GM23338 (cell line): Measurements from ENCODE around the gene RELB.

Experiments
- CREB1 ChIP-seq: fragments of 250-450 bp; sonication (Bioruptor Pico); IDR thresholded peaks from 2 replicates; pipeline ENCODE4 v1.5.0; 2020; ENCODE audit warnings: low read depth, mild to moderate bottlenecking, moderate library complexity
- EZH2 ChIP-seq: fragments of 200-600 bp; sonication (generic); IDR thresholded peaks from one replicate; pipeline ENCODE4 v1.8.0; 2017; ENCODE audit warnings: antibody characterized with exemption, mild to moderate bottlenecking, low read depth; ENCODE audit not compliant: unreplicated experiment
- NANOG ChIP-seq: IDR thresholded peaks from 2 replicates; pipeline ENCODE4 v1.6.1; 2016; ENCODE audit warnings: antibody characterized with exemption, borderline replicate concordance
- POLR2AphosphoS5 ChIP-seq: IDR thresholded peaks from 2 replicates; pipeline ENCODE4 v1.6.1; 2016; ENCODE audit warnings: antibody characterized with exemption, low read depth
- TF ChIP-seq, protein P1 (sequence below), 2 experiments: fragments of 200-600 bp in 1 of 2; sonication (generic) in 1 of 2; conservative IDR thresholded peaks; 2 replicates each; pipeline versions ENCODE4 v1.5.1 to v1.6.1; 2016 to 2017; ENCODE audit warnings: antibody characterized with exemption in 2 of 2, low read depth in 2 of 2, mild to moderate bottlenecking in 2 of 2, moderate library complexity in 1 of 2

- no peak for TF ChIP-seq POLR2AphosphoS5
- TF ChIP-seq EZH2: no peak
- TF ChIP-seq, protein P1, sequence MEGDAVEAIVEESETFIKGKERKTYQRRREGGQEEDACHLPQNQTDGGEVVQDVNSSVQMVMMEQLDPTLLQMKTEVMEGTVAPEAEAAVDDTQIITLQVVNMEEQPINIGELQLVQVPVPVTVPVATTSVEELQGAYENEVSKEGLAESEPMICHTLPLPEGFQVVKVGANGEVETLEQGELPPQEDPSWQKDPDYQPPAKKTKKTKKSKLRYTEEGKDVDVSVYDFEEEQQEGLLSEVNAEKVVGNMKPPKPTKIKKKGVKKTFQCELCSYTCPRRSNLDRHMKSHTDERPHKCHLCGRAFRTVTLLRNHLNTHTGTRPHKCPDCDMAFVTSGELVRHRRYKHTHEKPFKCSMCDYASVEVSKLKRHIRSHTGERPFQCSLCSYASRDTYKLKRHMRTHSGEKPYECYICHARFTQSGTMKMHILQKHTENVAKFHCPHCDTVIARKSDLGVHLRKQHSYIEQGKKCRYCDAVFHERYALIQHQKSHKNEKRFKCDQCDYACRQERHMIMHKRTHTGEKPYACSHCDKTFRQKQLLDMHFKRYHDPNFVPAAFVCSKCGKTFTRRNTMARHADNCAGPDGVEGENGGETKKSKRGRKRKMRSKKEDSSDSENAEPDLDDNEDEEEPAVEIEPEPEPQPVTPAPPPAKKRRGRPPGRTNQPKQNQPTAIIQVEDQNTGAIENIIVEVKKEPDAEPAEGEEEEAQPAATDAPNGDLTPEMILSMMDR (conservative IDR thresholded peaks at IDR 0.05; ENCODE audit: low read depth in 2 of 2): peak; percentile 90 to 94
- TF ChIP-seq NANOG: no peak
- no peak for TF ChIP-seq CREB1 (CRISPR knock-in tag)
These were observed 15.4 kb downstream of the RELB start for GRCh38 chr19:45016388-45017314.
